ENCODE results near the gene STARD5.
A peak's percentile ranks its signal among the peaks of the same experiment; 100 is the strongest.

Gene STARD5

DNA sequence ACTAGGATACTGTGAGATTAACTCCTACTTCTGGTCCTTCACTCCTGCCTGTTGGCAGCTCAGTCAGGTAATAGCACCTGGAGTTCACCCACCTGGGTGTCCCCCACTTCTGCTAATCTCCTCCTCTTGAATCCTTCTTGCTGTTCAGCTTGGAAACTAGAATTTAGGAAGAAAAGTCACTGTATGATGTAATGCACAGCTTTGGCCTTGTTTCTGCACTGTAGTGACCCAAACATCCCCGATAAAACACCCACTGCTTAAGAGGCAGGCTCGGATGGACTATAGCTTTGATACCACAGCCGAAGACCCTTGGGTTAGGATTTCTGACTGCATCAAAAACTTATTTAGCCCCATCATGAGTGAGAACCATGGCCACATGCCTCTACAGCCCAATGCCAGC lies 24.8 kb downstream of the STARD5 start:
- peak overlapping the region; percentile 37 for H3K4me3 ChIP-seq (ENCODE audit: low read depth, low read length)
- TF ChIP-seq, protein P1, sequence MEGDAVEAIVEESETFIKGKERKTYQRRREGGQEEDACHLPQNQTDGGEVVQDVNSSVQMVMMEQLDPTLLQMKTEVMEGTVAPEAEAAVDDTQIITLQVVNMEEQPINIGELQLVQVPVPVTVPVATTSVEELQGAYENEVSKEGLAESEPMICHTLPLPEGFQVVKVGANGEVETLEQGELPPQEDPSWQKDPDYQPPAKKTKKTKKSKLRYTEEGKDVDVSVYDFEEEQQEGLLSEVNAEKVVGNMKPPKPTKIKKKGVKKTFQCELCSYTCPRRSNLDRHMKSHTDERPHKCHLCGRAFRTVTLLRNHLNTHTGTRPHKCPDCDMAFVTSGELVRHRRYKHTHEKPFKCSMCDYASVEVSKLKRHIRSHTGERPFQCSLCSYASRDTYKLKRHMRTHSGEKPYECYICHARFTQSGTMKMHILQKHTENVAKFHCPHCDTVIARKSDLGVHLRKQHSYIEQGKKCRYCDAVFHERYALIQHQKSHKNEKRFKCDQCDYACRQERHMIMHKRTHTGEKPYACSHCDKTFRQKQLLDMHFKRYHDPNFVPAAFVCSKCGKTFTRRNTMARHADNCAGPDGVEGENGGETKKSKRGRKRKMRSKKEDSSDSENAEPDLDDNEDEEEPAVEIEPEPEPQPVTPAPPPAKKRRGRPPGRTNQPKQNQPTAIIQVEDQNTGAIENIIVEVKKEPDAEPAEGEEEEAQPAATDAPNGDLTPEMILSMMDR (IDR thresholded peaks at IDR 0.05; ENCODE audit: insufficient read depth, low read depth, low read length, missing control alignments), result no peak
- DNase-seq (ENCODE audit: low read depth), result no peak

GRCh38 chr15:81298611-81299010 lies 25.3 kb downstream of the STARD5 start:
- H3K4me3 ChIP-seq (ENCODE audit: low read depth, low read length), result peak overlapping the region; percentile 15
- DNase-seq (ENCODE audit: low read depth), result no peak
- TF ChIP-seq, protein P1 (IDR thresholded peaks at IDR 0.05; ENCODE audit: insufficient read depth, low read depth, low read length, missing control alignments), result no peak

DNA sequence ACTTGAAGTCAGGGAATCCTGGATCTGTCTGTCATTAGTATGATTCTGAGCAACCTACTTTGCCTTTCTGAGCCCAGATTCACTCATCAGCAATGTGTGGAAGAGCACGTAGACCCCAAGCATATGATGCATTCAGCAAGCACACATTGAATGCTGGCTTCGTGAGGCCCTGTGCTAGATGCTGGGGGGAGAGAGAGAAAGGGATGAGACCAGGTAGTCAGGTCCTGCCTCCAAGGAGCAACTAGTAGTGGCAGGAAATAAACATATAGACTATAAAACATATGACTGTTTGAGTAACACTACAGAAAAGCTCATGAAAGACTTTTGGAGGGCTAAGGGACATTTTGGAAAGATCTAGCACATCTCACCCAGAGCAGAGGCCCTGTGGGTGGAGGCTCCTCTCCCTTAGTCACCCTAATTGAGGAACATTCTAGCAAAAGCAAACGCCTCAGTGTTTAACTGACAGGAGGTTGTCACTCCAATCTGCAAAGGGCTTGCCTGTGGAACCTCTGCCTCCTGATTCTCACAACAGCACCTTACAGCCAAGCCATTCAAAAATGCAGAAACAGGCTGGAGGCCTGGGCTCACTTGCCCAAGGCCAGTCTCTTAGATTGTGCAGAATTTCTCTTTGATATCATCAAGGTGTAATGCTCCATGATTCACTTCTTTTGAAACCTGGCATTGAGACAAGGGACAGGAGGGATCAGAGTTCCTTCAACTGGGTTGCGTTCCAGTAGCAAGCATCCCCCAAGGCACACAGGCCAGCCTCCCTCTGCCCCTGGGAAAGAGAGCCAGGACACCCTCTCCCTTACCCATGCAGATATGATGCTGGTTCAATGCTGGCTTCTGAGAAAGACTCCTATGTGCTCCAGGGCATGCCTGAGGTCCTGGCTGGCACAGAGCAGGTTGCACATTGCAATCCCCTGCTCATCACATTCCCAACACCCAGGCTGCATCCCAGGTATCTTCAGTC lies 26.1 kb downstream of the STARD5 start:
- TF ChIP-seq, protein P1 (IDR thresholded peaks at IDR 0.05; ENCODE audit: insufficient read depth, low read depth, low read length, missing control alignments), result no peak
- peak overlapping the region; percentile 47 for H3K4me3 ChIP-seq (ENCODE audit: low read depth, low read length)
- no peak for DNase-seq (ENCODE audit: low read depth)

DNA sequence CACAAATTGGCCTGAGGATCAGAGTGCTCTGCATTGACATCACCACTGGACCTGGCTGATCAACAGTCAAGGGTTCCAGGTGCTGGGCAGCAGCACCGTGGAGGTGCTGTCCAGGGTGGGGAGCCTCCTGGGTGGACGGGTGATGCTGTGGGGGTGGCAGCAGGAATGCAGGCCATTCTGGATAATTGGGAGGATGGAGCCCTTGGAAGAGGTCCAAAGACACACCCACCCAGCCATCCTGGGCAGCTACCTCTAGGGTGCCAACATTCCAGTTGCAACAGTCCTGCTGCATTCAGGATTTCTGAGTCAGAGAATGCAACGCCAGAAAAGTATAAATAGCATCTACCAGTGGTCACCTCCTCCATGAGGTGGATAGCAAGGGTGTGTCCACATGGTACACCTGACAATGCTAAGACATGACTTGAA lies 26.8 kb downstream of the STARD5 start:
- DNase-seq (ENCODE audit: low read depth), result no peak
- TF ChIP-seq, protein P1 (IDR thresholded peaks at IDR 0.05; ENCODE audit: insufficient read depth, low read depth, low read length, missing control alignments), result no peak
- peak overlapping the region; percentile 47 for H3K4me3 ChIP-seq (ENCODE audit: low read depth, low read length)

- TF ChIP-seq, protein P1 (IDR thresholded peaks at IDR 0.05; ENCODE audit: insufficient read depth, low read depth, low read length, missing control alignments), result no peak
- peak overlapping the region; percentile 47 for H3K4me3 ChIP-seq (ENCODE audit: low read depth, low read length)
- peak; percentile 95 for DNase-seq (ENCODE audit: low read depth)
Measured at GRCh38 chr15:81296673-81297072, 27.3 kb downstream of the STARD5 start.

DNA sequence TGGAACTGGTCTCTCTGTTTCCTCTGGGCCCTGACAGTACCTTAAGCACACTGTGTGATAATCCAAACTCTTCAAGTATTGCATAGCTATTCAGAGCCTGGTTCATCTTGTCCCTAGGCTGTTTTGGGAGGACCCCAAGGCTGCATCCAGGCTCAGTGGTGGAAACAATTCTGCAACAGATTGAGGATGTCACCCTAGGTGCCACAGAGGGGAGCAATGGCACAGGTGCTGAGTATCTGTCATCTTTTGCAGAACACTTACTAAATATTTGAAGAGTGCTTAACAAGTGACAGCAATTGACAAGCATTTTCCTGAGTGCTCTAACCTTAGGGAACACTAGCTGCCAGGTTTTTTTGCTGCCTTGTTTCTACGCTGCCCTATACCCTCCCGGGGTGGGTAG lies 27.8 kb downstream of the STARD5 start:
- peak overlapping the region; percentile 47 for H3K4me3 ChIP-seq (ENCODE audit: low read depth, low read length)
- no peak for DNase-seq (ENCODE audit: low read depth)
- TF ChIP-seq, protein P1 (IDR thresholded peaks at IDR 0.05; ENCODE audit: insufficient read depth, low read depth, low read length, missing control alignments), result no peak
